ENCODE measurements around the gene SYNM. TPM values are rescaled to one million over a fixed set of nuclear protein-coding genes. Genes with fewer than 3 reads are reported as not detected.

Gene SYNM
- polyA plus RNA-seq, 1 experiment: 3.2 TPM

DNA sequence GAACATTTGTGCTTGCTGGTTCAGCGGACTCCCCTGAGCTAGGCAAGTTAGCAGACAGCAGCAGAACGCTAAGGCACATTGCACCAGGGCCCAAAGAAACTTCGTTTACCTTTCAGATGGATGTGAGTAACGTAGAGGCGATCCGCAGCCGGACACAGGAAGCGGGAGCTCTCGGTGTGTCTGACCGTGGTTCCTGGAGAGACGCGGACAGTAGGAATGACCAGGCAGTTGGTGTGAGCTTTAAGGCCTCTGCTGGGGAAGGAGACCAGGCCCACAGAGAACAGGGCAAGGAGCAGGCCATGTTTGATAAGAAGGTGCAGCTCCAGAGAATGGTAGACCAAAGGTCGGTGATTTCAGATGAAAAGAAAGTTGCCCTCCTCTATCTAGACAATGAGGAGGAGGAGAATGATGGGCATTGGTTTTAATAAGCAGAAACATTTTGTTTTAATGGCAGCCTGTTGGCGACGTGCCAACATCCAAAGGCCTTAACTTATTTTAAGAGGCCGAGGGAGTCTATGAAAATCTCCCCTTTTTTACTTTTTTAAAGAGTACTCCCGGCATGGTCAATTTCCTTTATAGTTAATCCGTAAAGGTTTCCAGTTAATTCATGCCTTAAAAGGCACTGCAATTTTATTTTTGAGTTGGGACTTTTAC is 27.9 kb downstream of the SYNM start:
- ChIA-PET POLR2A (no interaction called here), CTCF (interaction anchor here (1.0 to 1.1 kb wide), 2 partner anchors 8 to 32 kb away, joined by 3 read pairs; no protein-coding TSS in a partner anchor)
- Histone ChIP-seq H3K4me3 (ENCODE audit: low read depth, low read length) (no peak overlapping the region), H3K27ac (ENCODE audit: low read depth, low read length) (no peak overlapping the region), H3K27me3 (ENCODE audit: control insufficient read depth, insufficient read depth, low read length) (no peaks in the 10 kb centered on the region), H3K9me3 (ENCODE audit: control insufficient read depth, insufficient read depth, low read length) (peaks cover 2% of the 10 kb centered on the region; the same call in 1 of the 2 replicates)
- TF ChIP-seq CTCF (IDR thresholded peaks at IDR 0.05; ENCODE audit: low read depth, low read length): no peak
- DNase-seq (ENCODE audit: low read depth, low spot score): no peak

GRCh38 chr15:99134317-99134821 is 29.5 kb downstream of the SYNM start:
- Histone ChIP-seq H3K27ac (ENCODE audit: low read depth, low read length) (no peak overlapping the region), H3K27me3 (ENCODE audit: control insufficient read depth, insufficient read depth, low read length) (no peaks in the 10 kb centered on the region), H3K9me3 (ENCODE audit: control insufficient read depth, insufficient read depth, low read length) (peaks cover 2% of the 10 kb centered on the region; the same call in 1 of the 2 replicates), H3K4me3 (ENCODE audit: low read depth, low read length) (no peak overlapping the region)
- DNase-seq (ENCODE audit: low read depth, low spot score): no peak
- POLR2A ChIA-PET: no interaction called here
- CTCF ChIA-PET: interaction anchor here (1.7 to 1.9 kb wide), 2 partner anchors 34 to 79 kb away, joined by 8 to 9 read pairs; no protein-coding TSS in a partner anchor
- TF ChIP-seq CTCF (IDR thresholded peaks at IDR 0.05; ENCODE audit: low read depth, low read length): no peak

GRCh38 chr15:99135194-99135593 is 30.3 kb downstream of the SYNM start:
- H3K27me3 ChIP-seq (ENCODE audit: control insufficient read depth, insufficient read depth, low read length): no peaks in the 10 kb centered on the region
- ChIA-PET POLR2A (no interaction called here), CTCF (interaction anchor here (1.7 to 1.9 kb wide), 2 partner anchors 34 to 78 kb away, joined by 8 to 9 read pairs; no protein-coding TSS in a partner anchor)
- H3K27ac ChIP-seq (ENCODE audit: low read depth, low read length): no peak overlapping the region
- H3K4me3 ChIP-seq (ENCODE audit: low read depth, low read length): no peak overlapping the region
- H3K9me3 ChIP-seq (ENCODE audit: control insufficient read depth, insufficient read depth, low read length): peaks cover 2% of the 10 kb centered on the region; the same call in 1 of the 2 replicates
- no peak for TF ChIP-seq CTCF (IDR thresholded peaks at IDR 0.05; ENCODE audit: low read depth, low read length)
- DNase-seq (ENCODE audit: low read depth, low spot score): no peak

- ChIA-PET POLR2A (no interaction called here), CTCF (interaction anchor here (1.5 kb wide), 1 partner anchor 32 kb away, joined by 3 read pairs; the partner anchor contains the start of gene SYNM)
- no peak for TF ChIP-seq CTCF (IDR thresholded peaks at IDR 0.05; ENCODE audit: low read depth, low read length)
- H3K27ac ChIP-seq (ENCODE audit: low read depth, low read length): no peak overlapping the region
- H3K4me3 ChIP-seq (ENCODE audit: low read depth, low read length): no peak overlapping the region
- no peak for DNase-seq (ENCODE audit: low read depth, low spot score)
- no peaks in the 10 kb centered on the region; the same call in 1 of the 2 replicates for H3K9me3 ChIP-seq (ENCODE audit: control insufficient read depth, insufficient read depth, low read length)
- no peaks in the 10 kb centered on the region for H3K27me3 ChIP-seq (ENCODE audit: control insufficient read depth, insufficient read depth, low read length)
Observed at GRCh38 chr15:99137111-99137546, 32.2 kb downstream of the SYNM start.

DNA sequence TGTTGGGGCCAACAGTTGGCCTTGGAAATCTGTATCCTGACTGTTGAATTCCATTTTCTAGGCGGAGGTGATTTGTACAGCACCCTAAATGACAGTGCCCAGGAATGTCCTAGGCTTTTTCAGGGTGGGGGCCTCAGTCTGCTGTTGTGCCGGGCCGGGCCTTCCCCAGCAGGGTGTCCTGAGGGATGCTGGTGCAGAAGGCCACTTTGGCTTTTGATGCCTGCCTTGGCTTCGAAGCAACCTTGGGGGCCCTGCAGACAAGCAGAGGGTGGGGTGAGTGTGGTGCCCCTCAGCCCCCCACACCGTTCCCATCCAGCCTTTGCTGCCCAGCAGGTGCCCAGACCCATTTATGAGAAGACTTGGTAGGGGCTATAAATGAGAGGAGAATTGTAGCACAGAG is 33.0 kb downstream of the SYNM start:
- Histone ChIP-seq H3K4me3 (ENCODE audit: low read depth, low read length) (no peak overlapping the region), H3K27ac (ENCODE audit: low read depth, low read length) (no peak overlapping the region), H3K27me3 (ENCODE audit: control insufficient read depth, insufficient read depth, low read length) (no peaks in the 10 kb centered on the region), H3K9me3 (ENCODE audit: control insufficient read depth, insufficient read depth, low read length) (no peaks in the 10 kb centered on the region; the same call in 1 of the 2 replicates)
- DNase-seq (ENCODE audit: low read depth, low spot score): no peak
- ChIA-PET POLR2A (no interaction called here), CTCF (no interaction called here)
- TF ChIP-seq CTCF (IDR thresholded peaks at IDR 0.05; ENCODE audit: low read depth, low read length): no peak
